RWPE2 (cell line): ENCODE measurements around the gene NUDT19.
A peak's percentile ranks its signal among the peaks of the same experiment; 100 is the strongest.
"Not testable (repeated sequence)": the region's sequence is repeated elsewhere in the genome, so short reads cannot be mapped to it uniquely, and the experiment has no call there.

Source experiments
- ATAC-seq: fragments of 200-7000 bp; cut with Tn5 transposase; 3 replicates; pipeline ENCODE4 v1.9.1; 2021; ENCODE audit warnings: low read depth
- DNase-seq: peaks from one replicate; pipeline ENCODE4 v3.0.0-alpha.2; 2020; ENCODE audit warnings: low spot score
- H3K27ac ChIP-seq: fragments of 450-650 bp; 2 replicates; pipeline ENCODE4 v1.5.1; 2017; ENCODE audit warnings: mild to moderate bottlenecking; ENCODE audit not compliant: poor library complexity, severe bottlenecking
- H3K27me3 ChIP-seq: fragments of 250-450 bp; sonication (Bioruptor Pico); 2 replicates; pipeline ENCODE4 v1.5.1; 2021; ENCODE audit warnings: mild to moderate bottlenecking, moderate library complexity; ENCODE audit not compliant: insufficient read depth, poor library complexity, severe bottlenecking
- H3K36me3 ChIP-seq: fragments of 250-450 bp; sonication (Bioruptor Pico); 2 replicates; pipeline ENCODE4 v1.5.1; 2020; ENCODE audit warnings: low read depth, mild to moderate bottlenecking, moderate library complexity
- H3K4me1 ChIP-seq: fragments of 250-450 bp; sonication (Bioruptor Pico); 2 replicates; pipeline ENCODE4 v1.5.1; 2021; ENCODE audit warnings: mild to moderate bottlenecking, moderate library complexity; ENCODE audit not compliant: insufficient read depth, poor library complexity, severe bottlenecking
- H3K4me3 ChIP-seq: fragments of 250-450 bp; sonication (Bioruptor Pico); 2 replicates; pipeline ENCODE4 v1.5.1; 2021; ENCODE audit warnings: mild to moderate bottlenecking, moderate library complexity; ENCODE audit not compliant: severe bottlenecking
- H3K9me3 ChIP-seq: fragments of 250-450 bp; sonication (Bioruptor Pico); 2 replicates; pipeline ENCODE4 v1.5.1; 2021; ENCODE audit warnings: mild to moderate bottlenecking, moderate library complexity; ENCODE audit not compliant: severe bottlenecking
- TF ChIP-seq, protein P1 (sequence below): fragments of 450-650 bp; IDR thresholded peaks from one replicate; pipeline ENCODE4 v1.5.1; 2017; ENCODE audit warnings: mild to moderate bottlenecking, moderate library complexity; ENCODE audit not compliant: poor library complexity, severe bottlenecking

The NUDT19 gene

DNA sequence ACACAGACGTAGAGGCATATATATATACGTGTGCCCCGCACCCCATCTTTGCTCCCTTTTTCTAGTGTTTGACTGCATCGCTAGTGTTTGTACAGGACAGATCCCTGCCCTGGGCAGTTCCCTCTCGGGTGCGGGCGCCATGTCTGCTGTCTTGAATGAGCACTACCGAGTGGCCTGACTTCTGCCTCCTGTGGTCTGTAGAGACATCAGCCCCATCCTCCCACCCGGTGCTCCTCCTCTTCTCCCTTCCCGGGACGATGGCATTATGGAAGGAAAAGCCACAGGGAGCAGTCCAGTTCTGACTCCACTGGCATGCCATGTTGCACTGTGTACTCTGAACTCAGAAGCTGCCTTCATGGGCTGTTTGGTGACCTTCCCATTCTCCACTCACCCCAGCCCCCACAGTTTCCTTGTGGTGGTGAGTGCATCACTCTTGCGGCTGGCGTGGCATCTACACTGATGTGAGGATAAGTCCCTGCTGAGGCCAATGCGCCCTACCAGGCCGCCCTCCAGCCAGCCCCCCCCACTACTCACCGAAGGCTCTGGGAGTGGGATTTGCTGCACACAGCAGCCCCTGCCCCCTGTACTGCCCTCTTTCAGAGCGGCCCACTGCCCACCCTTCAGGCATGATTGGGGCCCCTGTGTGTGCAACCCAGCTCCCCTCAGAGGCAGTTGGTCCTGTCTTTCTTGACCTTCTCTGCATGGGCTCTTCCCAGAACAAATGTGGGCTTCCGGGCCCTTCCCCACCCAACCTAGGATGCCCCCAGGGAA, 53.1 kb downstream of the NUDT19 start:
- DNase-seq (peak; percentile 46), ATAC-seq (no peak)
- H3K27ac ChIP-seq, result no peak overlapping the region
- no peak overlapping the region for H3K4me3 ChIP-seq
- TF ChIP-seq, protein P1, sequence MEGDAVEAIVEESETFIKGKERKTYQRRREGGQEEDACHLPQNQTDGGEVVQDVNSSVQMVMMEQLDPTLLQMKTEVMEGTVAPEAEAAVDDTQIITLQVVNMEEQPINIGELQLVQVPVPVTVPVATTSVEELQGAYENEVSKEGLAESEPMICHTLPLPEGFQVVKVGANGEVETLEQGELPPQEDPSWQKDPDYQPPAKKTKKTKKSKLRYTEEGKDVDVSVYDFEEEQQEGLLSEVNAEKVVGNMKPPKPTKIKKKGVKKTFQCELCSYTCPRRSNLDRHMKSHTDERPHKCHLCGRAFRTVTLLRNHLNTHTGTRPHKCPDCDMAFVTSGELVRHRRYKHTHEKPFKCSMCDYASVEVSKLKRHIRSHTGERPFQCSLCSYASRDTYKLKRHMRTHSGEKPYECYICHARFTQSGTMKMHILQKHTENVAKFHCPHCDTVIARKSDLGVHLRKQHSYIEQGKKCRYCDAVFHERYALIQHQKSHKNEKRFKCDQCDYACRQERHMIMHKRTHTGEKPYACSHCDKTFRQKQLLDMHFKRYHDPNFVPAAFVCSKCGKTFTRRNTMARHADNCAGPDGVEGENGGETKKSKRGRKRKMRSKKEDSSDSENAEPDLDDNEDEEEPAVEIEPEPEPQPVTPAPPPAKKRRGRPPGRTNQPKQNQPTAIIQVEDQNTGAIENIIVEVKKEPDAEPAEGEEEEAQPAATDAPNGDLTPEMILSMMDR, result no peak
- no peaks in the 10 kb centered on the region for H3K4me1 ChIP-seq
- H3K27me3 ChIP-seq, result no peaks in the 10 kb centered on the region
- H3K36me3 ChIP-seq, result no peaks in the 10 kb centered on the region
- H3K9me3 ChIP-seq, result no peaks in the 10 kb centered on the region

DNA sequence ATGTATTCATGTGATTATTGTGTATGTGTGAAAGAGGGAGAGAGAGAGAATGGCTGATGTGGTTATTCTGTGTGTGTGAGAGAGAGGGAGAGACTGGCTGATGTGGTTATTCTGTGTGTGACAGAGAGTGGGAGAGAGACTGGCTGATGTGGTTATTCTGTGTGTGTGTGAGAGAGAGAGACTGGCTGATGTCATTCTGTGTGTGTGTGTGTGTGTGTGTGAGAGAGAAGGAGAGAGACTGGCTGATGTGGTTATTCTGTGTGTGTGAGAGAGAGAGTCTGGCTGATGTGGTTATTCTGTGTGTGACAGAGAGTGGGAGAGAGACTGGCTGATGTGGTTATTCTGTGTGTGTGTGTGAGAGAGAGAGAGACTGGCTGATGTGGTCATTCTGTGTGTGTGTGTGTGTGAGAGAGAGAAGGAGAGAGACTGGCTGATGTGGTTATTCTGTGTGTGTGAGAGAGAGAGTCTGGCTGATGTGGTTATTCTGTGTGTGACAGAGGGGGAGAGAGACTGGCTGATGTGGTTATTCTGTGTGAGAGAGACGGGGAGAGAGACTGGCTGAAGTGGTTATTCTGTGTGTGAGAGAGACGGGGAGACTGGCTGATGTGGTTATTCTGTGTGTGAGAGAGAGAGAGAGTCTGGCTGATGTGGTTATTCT, 54.1 kb downstream of the NUDT19 start:
- DNase-seq, H3K9me3 ChIP-seq, H3K4me1 ChIP-seq, H3K36me3 ChIP-seq, ATAC-seq, H3K27ac ChIP-seq, H3K4me3 ChIP-seq, H3K27me3 ChIP-seq: not testable (repeated sequence)

DNA sequence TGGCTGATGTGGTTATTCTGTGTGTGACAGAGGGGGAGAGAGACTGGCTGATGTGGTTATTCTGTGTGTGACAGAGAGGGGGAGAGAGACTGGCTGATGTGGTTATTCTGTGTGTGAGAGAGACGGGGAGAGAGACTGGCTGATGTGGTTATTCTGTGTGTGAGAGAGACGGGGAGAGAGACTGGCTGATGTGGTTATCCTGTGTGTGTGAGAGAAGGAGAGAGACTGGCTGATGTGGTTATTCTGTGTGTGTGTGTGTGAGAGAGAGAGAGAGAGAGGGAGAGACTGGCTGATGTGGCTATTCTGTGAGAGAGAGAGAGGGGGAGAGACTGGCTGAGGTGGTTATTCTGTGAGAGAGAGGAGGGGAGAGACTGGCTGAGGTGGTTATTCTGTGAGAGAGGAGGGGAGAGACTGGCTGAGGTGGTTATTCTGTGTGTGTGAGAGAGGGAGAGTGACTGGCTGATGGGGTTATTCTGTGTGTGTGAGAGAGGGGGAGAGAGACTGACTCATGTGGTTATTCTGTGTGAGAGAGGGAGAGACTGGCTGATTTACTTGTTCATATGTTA, 55.1 kb downstream of the NUDT19 start:
- not testable (repeated sequence) for H3K4me3 ChIP-seq, H3K27me3 ChIP-seq, H3K36me3 ChIP-seq, DNase-seq, H3K27ac ChIP-seq, H3K4me1 ChIP-seq, H3K9me3 ChIP-seq
- ATAC-seq, result peak; percentile 45; the same call in 1 of the 3 replicates

DNA sequence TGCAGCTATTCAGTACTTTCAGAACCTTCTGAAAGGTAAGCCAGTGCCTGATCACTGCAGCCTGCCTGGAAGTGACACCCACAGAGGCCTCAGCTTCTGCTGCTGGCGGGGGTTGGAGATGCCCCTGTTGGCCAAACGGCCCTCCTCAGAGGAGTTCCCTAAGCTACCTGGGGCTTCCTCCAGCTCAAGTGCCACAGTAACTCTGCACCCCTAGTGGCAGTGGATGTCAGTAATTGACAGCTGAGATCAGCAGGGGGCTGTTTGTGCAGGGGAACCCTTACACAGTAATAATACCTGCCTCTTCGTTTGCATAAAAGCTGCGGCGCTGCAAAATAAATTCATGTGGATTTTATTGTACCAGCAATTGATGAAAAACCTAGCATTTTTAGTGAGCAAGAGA, 56.9 kb downstream of the NUDT19 start:
- no peak for DNase-seq
- Histone ChIP-seq H3K9me3 (no peaks in the 10 kb centered on the region), H3K27me3 (no peaks in the 10 kb centered on the region), H3K36me3 (no peaks in the 10 kb centered on the region), H3K27ac (no peak overlapping the region), H3K4me1 (no peaks in the 10 kb centered on the region), H3K4me3 (no peak overlapping the region)
- TF ChIP-seq, protein P1, result no peak
- ATAC-seq, result 0 out of 3 replicates have a peak, but pooled peaks have one; percentile 46

DNA sequence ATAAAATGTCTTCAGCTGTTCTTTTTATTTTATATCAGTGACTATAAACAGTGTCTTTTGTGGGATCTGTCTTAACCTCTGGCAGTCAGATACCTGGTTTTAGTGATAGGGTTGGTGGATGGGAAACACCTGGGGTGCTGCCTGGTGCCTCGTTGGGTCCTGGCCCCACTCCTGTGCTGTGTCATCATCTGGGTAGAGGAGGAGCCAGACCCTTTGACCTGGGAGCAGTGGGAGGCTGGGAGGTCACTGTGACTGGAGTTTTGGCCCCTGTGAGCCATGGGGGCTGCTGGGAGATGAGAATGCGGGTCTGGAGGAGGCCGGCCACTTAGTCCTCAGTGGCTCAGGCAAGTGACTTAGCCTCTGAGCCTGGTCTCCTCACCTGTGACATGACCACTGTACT, 57.3 kb downstream of the NUDT19 start:
- Histone ChIP-seq H3K27me3 (no peaks in the 10 kb centered on the region), H3K4me3 (no peak overlapping the region), H3K27ac (no peak overlapping the region), H3K9me3 (no peaks in the 10 kb centered on the region), H3K4me1 (no peaks in the 10 kb centered on the region), H3K36me3 (no peaks in the 10 kb centered on the region)
- ATAC-seq (no peak), DNase-seq (no peak)
- TF ChIP-seq, protein P1, result no peak
